ENCODE measurements around the gene RPP25L. TPM values are rescaled to one million over a fixed set of nuclear protein-coding genes. Genes with fewer than 3 reads are reported as not detected.
A peak's percentile ranks its signal among the peaks of the same experiment; 100 is the strongest.

RPP25L gene
- polyA plus RNA-seq, 1 experiment: 19.4 TPM

DNA sequence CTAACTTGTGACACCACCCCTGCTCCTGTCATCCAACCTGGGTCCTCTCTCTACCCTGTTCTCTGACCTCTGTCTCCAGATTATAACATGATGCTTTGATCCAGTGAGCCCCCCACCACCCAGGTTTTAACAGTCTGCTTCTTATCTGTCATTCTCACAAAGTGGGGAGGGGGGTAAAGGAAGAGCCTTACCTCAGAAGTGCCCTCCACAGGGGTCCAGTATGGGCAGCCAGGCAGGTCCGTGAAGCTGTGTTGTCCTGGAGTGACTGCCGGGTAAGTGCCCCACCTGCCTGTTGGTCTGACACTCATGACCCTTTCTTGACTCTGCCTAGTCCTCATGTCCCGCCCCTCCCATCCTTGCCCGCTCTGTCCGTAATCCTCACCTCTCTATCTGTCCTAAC, 43.5 kb upstream of the RPP25L start:
- H3K4me3 ChIP-seq (ENCODE audit: low read depth, low read length): no peak overlapping the region
- ChIA-PET POLR2A (interaction anchor here (1.8 kb wide), 1 partner anchor 10 kb away, joined by 5 read pairs; no protein-coding TSS in a partner anchor), CTCF (interaction anchor here (0.7 to 2.3 kb wide), 2 partner anchors 9 to 10 kb away, joined by 3 to 7 read pairs; partner anchors contain the start of gene GALT)
- H3K27ac ChIP-seq (ENCODE audit: low read depth, low read length): no peak overlapping the region
- no peaks in the 10 kb centered on the region for H3K27me3 ChIP-seq (ENCODE audit: control insufficient read depth, insufficient read depth, low read length)
- DNase-seq (ENCODE audit: low read depth, low spot score): no peak
- TF ChIP-seq, protein P1, sequence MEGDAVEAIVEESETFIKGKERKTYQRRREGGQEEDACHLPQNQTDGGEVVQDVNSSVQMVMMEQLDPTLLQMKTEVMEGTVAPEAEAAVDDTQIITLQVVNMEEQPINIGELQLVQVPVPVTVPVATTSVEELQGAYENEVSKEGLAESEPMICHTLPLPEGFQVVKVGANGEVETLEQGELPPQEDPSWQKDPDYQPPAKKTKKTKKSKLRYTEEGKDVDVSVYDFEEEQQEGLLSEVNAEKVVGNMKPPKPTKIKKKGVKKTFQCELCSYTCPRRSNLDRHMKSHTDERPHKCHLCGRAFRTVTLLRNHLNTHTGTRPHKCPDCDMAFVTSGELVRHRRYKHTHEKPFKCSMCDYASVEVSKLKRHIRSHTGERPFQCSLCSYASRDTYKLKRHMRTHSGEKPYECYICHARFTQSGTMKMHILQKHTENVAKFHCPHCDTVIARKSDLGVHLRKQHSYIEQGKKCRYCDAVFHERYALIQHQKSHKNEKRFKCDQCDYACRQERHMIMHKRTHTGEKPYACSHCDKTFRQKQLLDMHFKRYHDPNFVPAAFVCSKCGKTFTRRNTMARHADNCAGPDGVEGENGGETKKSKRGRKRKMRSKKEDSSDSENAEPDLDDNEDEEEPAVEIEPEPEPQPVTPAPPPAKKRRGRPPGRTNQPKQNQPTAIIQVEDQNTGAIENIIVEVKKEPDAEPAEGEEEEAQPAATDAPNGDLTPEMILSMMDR (IDR thresholded peaks at IDR 0.05; ENCODE audit: low read depth, low read length): no peak
- no peaks in the 10 kb centered on the region for H3K9me3 ChIP-seq (ENCODE audit: control insufficient read depth, insufficient read depth, low read length)

DNA sequence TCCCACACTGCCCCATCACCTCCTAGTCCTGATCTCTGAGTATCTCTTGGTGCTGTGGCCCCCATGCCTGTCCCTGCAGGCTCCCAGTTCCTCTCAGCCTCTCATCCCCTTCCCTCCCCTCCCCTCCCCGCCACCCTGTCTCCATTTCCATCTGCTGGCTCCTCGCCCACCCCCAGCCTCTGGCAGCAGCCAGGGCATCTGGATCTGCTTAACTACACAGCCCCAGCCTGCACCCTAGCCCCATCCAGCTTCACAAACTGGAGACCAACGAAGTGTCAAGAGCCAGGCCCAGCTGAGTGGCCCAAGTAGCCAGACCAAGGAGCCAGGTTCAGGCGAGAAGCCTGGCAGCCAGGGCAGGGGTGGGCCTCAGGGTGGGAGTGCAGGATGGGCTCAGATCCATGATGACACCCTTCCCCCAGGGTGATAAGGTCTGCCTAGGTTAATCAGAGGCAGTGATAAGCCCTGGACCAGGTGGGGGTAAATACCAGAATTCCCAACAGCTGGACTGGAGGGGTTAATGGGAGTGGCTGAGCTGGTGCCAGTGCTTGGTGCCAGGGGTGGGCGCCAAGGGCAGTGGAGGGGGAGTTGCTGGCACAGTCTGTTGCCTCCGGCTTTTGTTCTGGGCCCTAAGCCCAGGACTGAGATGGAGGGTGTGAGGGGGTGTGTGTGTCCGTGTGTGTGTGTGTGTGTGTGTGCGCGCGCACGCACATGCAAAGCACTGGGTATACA, 42.6 kb upstream of the RPP25L start:
- Histone ChIP-seq H3K4me3 (ENCODE audit: low read depth, low read length) (no peak overlapping the region), H3K9me3 (ENCODE audit: control insufficient read depth, insufficient read depth, low read length) (no peaks in the 10 kb centered on the region), H3K27me3 (ENCODE audit: control insufficient read depth, insufficient read depth, low read length) (no peaks in the 10 kb centered on the region), H3K27ac (ENCODE audit: low read depth, low read length) (no peak overlapping the region)
- TF ChIP-seq, protein P1 (IDR thresholded peaks at IDR 0.05; ENCODE audit: low read depth, low read length): no peak
- no peak for DNase-seq (ENCODE audit: low read depth, low spot score)
- ChIA-PET POLR2A (interaction anchor here (1.9 kb wide), 1 partner anchor 11 kb away, joined by 7 read pairs; no protein-coding TSS in a partner anchor), CTCF (interaction anchor here (0.7 to 2.3 kb wide), 2 partner anchors 10 to 51 kb away, joined by 3 to 7 read pairs; no protein-coding TSS in a partner anchor)

DNA sequence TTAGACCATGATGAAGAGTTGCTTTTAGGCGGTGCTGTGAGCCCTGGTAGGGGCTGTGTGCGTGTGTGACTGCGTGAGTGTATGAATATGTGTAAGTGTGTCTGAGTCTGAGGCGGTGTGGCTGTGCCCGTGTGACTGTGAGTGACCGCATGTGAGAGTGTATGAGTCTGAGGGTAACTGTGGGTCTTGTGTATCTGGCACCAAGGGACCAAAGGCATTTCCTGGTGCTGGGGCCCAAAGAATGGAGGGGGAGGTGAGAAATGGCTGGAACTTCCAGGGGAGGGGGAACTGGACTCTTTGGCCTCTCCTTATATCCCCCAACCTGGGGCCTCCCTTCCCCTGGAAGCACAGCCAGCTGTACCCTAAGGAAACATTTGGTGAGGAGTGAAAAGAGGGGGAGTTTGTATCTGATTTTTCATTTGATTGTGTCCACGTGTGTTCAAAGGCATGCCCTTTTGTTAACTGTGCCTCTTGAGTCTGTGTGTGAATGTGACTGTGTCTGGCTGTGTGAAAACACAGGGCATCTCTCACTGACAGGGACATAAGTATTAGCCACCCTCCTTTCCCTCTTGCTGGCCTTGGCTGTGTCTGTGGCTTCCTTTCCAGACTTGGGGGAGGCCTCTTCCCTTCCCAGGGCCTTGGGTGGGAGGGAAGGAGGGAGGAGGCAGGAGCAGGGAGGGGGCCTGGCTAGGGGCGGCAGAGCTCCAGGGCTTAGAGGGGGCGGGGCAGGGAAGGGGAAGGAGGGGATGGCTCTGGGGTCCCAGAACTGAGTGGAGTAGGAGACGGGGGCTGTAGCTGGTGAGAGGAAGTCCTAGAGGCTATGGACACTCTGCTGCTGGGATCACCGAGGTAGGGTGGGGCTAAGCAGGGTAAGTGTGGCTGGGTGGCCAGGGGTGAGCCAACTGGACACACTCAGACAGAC, 41.5 kb upstream of the RPP25L start:
- TF ChIP-seq, protein P1 (IDR thresholded peaks at IDR 0.05; ENCODE audit: low read depth, low read length): no peak
- ChIA-PET CTCF (no interaction called here), POLR2A (interaction anchor here (1.9 kb wide), 1 partner anchor 12 kb away, joined by 7 read pairs; no protein-coding TSS in a partner anchor)
- Histone ChIP-seq H3K27ac (ENCODE audit: low read depth, low read length) (peak overlapping the region; percentile 11), H3K9me3 (ENCODE audit: control insufficient read depth, insufficient read depth, low read length) (no peaks in the 10 kb centered on the region), H3K4me3 (ENCODE audit: low read depth, low read length) (peak overlapping the region; percentile 26; the same call in 1 of the 2 replicates), H3K27me3 (ENCODE audit: control insufficient read depth, insufficient read depth, low read length) (no peaks in the 10 kb centered on the region)
- no peak for DNase-seq (ENCODE audit: low read depth, low spot score)

DNA sequence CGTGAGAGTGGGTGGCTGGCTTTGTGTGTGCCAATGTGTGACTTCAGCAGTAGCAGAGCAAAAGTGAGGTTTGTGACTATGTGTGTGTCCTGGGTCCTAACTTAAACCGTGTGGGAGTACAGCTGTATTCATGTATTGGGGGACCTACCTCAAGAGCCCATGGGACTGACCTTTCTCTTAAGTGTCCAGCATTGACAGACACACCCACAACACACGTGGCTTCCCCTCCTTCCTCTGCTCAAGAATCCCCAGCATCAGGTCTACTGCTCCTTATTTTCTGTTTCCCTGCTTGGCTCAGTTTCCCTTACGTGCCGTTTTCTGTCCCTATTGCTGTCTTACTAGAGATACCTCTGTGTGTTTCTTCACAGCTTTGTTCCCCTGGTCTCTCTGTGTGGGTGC, 40.7 kb upstream of the RPP25L start:
- DNase-seq (ENCODE audit: low read depth, low spot score): no peak
- Histone ChIP-seq H3K9me3 (ENCODE audit: control insufficient read depth, insufficient read depth, low read length) (no peaks in the 10 kb centered on the region), H3K27me3 (ENCODE audit: control insufficient read depth, insufficient read depth, low read length) (no peaks in the 10 kb centered on the region), H3K27ac (ENCODE audit: low read depth, low read length) (no peak overlapping the region), H3K4me3 (ENCODE audit: low read depth, low read length) (peak overlapping the region; percentile 64)
- TF ChIP-seq, protein P1 (IDR thresholded peaks at IDR 0.05; ENCODE audit: low read depth, low read length): no peak
- POLR2A ChIA-PET: interaction anchor here (2.0 kb wide), 1 partner anchor 12 kb away, joined by 6 read pairs; no protein-coding TSS in a partner anchor
- CTCF ChIA-PET: interaction anchor here (2.5 kb wide), 1 partner anchor 18 kb away, joined by 5 read pairs; no protein-coding TSS in a partner anchor
